Endothelial cell of umbilical vein (primary cell): ENCODE results near the gene CBX2. TPM values are rescaled to one million over a fixed set of nuclear protein-coding genes. Genes with fewer than 3 reads are reported as not detected.

Experiments
- BruUV-seq: library from RNA; stranded (reverse); fragments of 400-500 nt; replicated peaks from 2 replicates; lab custom pipeline; 2021; lab: Mats Ljungman, UMichigan
- CTCF ChIA-PET: fragments of 300-600, 350-600 bp; sonication (Branson Sonifier 250); formaldehyde crosslinking; loops from one replicate; lab custom pipeline; 2021; ENCODE audit warnings: antibody characterized with exemption, inconsistent platforms; lab: Charles Lee
- POLR2A ChIA-PET: fragments of 300-600, 350-600 bp; sonication (Branson Sonifier 250); formaldehyde crosslinking; loops from one replicate; lab custom pipeline; 2021; ENCODE audit warnings: antibody characterized with exemption, inconsistent platforms; lab: Charles Lee
- DNase-seq: peaks from one replicate; pipeline ENCODE4 v3.0.0-alpha.2; 2011; ENCODE audit warnings: low read depth, low spot score
- FAIRE-seq: peaks from 2 replicates; lab custom pipeline; 2011; peaks lifted over from hg19 to GRCh38; lab: Jason Lieb, UNC
- H2AFZ ChIP-seq: 2 replicates; pipeline ENCODE4 v1.6.0; 2012; ENCODE audit warnings: low read depth, low read length, control low read depth, inconsistent platforms
- H3K27ac ChIP-seq: 2 replicates; pipeline ENCODE4 v1.5.1; 2011; ENCODE audit warnings: low read depth, mild to moderate bottlenecking, control low read depth, low read length, moderate library complexity; ENCODE audit not compliant: insufficient read depth
- H3K27me3 ChIP-seq, 2 experiments: 2 replicates each; pipeline versions ENCODE4 v1.6.0 to v1.6.1; 2011; ENCODE audit warnings: low read length in 2 of 2, mixed read lengths in 1 of 2; ENCODE audit not compliant: control insufficient read depth in 2 of 2, insufficient read depth in 2 of 2
- H3K36me3 ChIP-seq, 2 experiments: 2 replicates in 1 of 2; 3 replicates in 1 of 2; pipeline ENCODE4 v1.5.1; 2011; ENCODE audit warnings: low read length in 2 of 2, mild to moderate bottlenecking in 1 of 2, moderate library complexity in 1 of 2; ENCODE audit not compliant: control insufficient read depth in 2 of 2, insufficient read depth in 2 of 2; ENCODE audit errors: extremely low read depth in 1 of 2
- H3K4me1 ChIP-seq: 3 replicates; pipeline ENCODE4 v1.5.1; 2011; ENCODE audit warnings: mild to moderate bottlenecking, low read length; ENCODE audit not compliant: control insufficient read depth, insufficient read depth; ENCODE audit errors: extremely low read depth
- H3K4me2 ChIP-seq: 2 replicates; pipeline ENCODE4 v1.6.1; 2011; ENCODE audit warnings: low read length, control low read depth, mixed read lengths; ENCODE audit not compliant: insufficient read depth
- H3K4me3 ChIP-seq, 3 experiments: fragments of 200-600 bp in 1 of 3; sonication (generic), shearing (Covaris generic) in 1 of 3; replicated peaks in 1 of 3; 2 replicates each; pipeline ENCODE4 v1.5.1; 2011 to 2016; ENCODE audit warnings: control low read depth in 3 of 3, low read length in 3 of 3, mild to moderate bottlenecking in 2 of 3, inconsistent platforms in 1 of 3, low read depth in 1 of 3, moderate library complexity in 1 of 3; ENCODE audit not compliant: insufficient read depth in 1 of 3
- H3K79me2 ChIP-seq: 2 replicates; pipeline ENCODE4 v1.6.0; 2012; ENCODE audit warnings: low read length, inconsistent platforms; ENCODE audit not compliant: control insufficient read depth, insufficient read depth
- H3K9ac ChIP-seq: replicated peaks from 2 replicates; pipeline ENCODE3; 2011; ENCODE audit warnings: low read length, control low read depth; ENCODE audit not compliant: insufficient read depth; ENCODE audit errors: extremely low read depth
- H3K9me1 ChIP-seq: replicated peaks from 3 replicates; pipeline ENCODE4 v1.6.0; 2011; ENCODE audit warnings: mild to moderate bottlenecking, low read length; ENCODE audit not compliant: control insufficient read depth, insufficient read depth; ENCODE audit errors: extremely low read depth
- H3K9me3 ChIP-seq: replicated peaks from 2 replicates; pipeline ENCODE4 v1.5.1; 2012; ENCODE audit warnings: low read length, inconsistent platforms; ENCODE audit not compliant: control insufficient read depth, insufficient read depth
- H4K20me1 ChIP-seq: replicated peaks from 2 replicates; pipeline ENCODE3; 2011; ENCODE audit warnings: mild to moderate bottlenecking, low read length; ENCODE audit not compliant: control insufficient read depth, insufficient read depth; ENCODE audit errors: extremely low read depth
- EZH2 ChIP-seq: IDR thresholded peaks from 2 replicates; pipeline ENCODE4 v1.6.1; 2012; ENCODE audit warnings: borderline replicate concordance, low read depth, mild to moderate bottlenecking, moderate library complexity, low read length, inconsistent platforms; ENCODE audit not compliant: severe bottlenecking
- GATA2 ChIP-seq: IDR thresholded peaks from 2 replicates; pipeline ENCODE4 v1.7.0; 2011; ENCODE audit warnings: low read depth, mild to moderate bottlenecking, moderate library complexity, mixed read lengths, low read length; ENCODE audit not compliant: insufficient read length, insufficient read depth
- JUN ChIP-seq: IDR thresholded peaks from 2 replicates; pipeline ENCODE4 v1.6.1; 2011; ENCODE audit warnings: borderline replicate concordance, low read depth; ENCODE audit not compliant: insufficient read length, insufficient read depth
- dilution Hi-C: fragments of 300-500 bp; cut with MboI; formaldehyde crosslinking; loops from one replicate; pipeline ENCODE4 v1.15.0; 2019; ENCODE audit warnings: low sequenced_read_pairs; ENCODE audit not compliant: extremely low pct_ligation_motif_present
- intact Hi-C: fragments of 100-400 bp; cut with micrococcal nuclease; formaldehyde crosslinking; loops from one replicate; pipeline ENCODE4 v1.10.0; 2022
- polyA plus RNA-seq, 4 experiments: library from polyadenylated mRNA; depleted of rRNA in 3 of 4; stranded (reverse) in 3 of 4; unstranded in 1 of 4; fragments of >200 nt; gene quantifications; 2 replicates each; pipeline versions ENCODE4 v1.2.1 to v1.2.3, GENCODE V29; 2011 to 2012; ENCODE audit warnings: missing spikeins in 1 of 4
- total RNA-seq: library from RNA; stranded (reverse); gene quantifications from 2 replicates; pipeline ENCODE4 v1.2.3, GENCODE V29; 2021
- TF ChIP-seq, protein P1 (sequence below), 2 donors: IDR thresholded peaks; 1 replicate in 1 of 2; 2 replicates in 1 of 2; pipeline ENCODE4 v1.5.1; 2011; ENCODE audit warnings: low read length in 2 of 2, mild to moderate bottlenecking in 2 of 2, moderate library complexity in 2 of 2, control low read depth in 1 of 2, inconsistent platforms in 1 of 2, low read depth in 1 of 2; ENCODE audit not compliant: insufficient read depth in 1 of 2; ENCODE audit errors: extremely low read depth in 1 of 2

Gene CBX2
- total and polyA plus RNA-seq, 2 donors (not counting 3 experiments of a cell fraction or from before 2014, with no cell fraction given): 10.5 to 20.0 TPM

DNA sequence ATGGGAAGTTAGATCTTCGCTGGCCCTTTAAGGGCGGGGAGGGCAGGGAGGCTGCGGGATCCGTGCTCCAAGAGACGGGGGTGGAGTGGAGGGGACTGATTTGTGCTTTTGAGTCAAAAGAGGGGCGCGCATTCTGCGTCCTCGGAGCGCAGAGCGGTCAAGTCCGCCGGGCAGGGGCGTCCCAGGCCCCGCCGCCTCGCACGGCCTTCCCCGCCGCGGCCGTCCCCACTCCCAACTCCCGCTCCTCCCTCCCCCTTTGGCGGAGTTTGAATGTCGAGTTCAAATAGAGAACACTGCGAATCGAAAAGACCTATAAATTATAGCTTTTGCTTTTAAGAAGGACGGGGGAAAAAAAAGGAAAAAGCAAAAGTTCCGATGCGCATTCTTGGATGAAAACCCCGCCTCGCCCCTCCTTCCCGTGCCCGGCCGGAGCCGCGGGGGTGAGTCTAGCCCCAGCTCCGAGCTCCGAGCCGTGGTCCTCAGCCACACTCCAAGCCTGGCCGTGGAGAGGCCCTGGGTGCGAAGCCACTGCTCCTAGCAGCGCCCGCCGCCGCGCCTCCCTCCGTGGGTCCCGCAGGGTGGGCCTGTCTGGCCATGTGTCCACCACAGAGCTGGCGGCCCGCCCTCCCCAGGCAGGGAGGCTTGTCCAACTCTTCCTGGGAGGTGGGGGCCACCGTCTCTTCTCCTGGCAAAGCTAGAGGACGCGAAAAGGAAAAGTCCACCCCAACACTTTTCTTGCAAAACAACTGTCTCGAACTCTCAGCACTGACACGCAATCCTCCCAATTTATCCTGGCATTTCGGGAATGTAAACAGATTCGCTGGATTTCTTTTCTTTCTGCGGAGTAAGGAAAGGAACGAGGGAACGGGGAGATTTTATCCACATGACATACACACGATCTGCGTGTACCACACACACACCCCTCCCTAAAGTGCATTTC lies 15.3 kb downstream of the CBX2 start:
- intact Hi-C loops (no loop called here), dilution Hi-C loops (no loop called here)
- no peak for DNase-seq
- POLR2A ChIA-PET: no interaction called here
- TF ChIP-seq, protein P1, sequence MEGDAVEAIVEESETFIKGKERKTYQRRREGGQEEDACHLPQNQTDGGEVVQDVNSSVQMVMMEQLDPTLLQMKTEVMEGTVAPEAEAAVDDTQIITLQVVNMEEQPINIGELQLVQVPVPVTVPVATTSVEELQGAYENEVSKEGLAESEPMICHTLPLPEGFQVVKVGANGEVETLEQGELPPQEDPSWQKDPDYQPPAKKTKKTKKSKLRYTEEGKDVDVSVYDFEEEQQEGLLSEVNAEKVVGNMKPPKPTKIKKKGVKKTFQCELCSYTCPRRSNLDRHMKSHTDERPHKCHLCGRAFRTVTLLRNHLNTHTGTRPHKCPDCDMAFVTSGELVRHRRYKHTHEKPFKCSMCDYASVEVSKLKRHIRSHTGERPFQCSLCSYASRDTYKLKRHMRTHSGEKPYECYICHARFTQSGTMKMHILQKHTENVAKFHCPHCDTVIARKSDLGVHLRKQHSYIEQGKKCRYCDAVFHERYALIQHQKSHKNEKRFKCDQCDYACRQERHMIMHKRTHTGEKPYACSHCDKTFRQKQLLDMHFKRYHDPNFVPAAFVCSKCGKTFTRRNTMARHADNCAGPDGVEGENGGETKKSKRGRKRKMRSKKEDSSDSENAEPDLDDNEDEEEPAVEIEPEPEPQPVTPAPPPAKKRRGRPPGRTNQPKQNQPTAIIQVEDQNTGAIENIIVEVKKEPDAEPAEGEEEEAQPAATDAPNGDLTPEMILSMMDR (IDR thresholded peaks at IDR 0.05; ENCODE audit: extremely low read depth in 1 of 2, insufficient read depth in 1 of 2, low read depth in 1 of 2, low read length in 2 of 2): no peak
- TF ChIP-seq EZH2 (peak; percentile 75), GATA2 (no peak), JUN (no peak)
- no peaks in the 10 kb centered on the region for H3K9me1 ChIP-seq
- peak overlapping the region; percentile 47 for H3K4me2 ChIP-seq
- H2AFZ ChIP-seq: no peak overlapping the region
- H3K79me2 ChIP-seq: no peaks in the 10 kb centered on the region
- H3K27me3 ChIP-seq: peaks cover 37 to 56% of the 10 kb centered on the region in 2 experiments
- CTCF ChIA-PET: interaction anchor here (1.0 to 2.2 kb wide), 2 partner anchors 19 to 47 kb away, joined by 3 to 10 read pairs; no protein-coding TSS in a partner anchor
- H4K20me1 ChIP-seq: no peaks in the 10 kb centered on the region
- no peak for FAIRE-seq
- no peak overlapping the region for H3K9ac ChIP-seq
- H3K27ac ChIP-seq: no peak overlapping the region
- H3K36me3 ChIP-seq: no peaks in the 10 kb centered on the region
- peaks cover 14% of the 10 kb centered on the region for H3K4me1 ChIP-seq
- peak overlapping the region in 1 of 3 experiments; percentile 28 for H3K4me3 ChIP-seq
- no peaks in the 10 kb centered on the region for H3K9me3 ChIP-seq
- BruUV-seq: no TSS peak
